HG03442 (cell line): ENCODE measurements around the gene MTUS2.

ENCODE experiments used
- ATAC-seq: cut with Tn5 transposase; IDR thresholded peaks from one replicate; pipeline ENCODE4 v1.9.1; 2021; ENCODE audit warnings: mild to moderate bottlenecking, moderate library complexity; ENCODE audit not compliant: unreplicated experiment

MTUS2 gene

DNA sequence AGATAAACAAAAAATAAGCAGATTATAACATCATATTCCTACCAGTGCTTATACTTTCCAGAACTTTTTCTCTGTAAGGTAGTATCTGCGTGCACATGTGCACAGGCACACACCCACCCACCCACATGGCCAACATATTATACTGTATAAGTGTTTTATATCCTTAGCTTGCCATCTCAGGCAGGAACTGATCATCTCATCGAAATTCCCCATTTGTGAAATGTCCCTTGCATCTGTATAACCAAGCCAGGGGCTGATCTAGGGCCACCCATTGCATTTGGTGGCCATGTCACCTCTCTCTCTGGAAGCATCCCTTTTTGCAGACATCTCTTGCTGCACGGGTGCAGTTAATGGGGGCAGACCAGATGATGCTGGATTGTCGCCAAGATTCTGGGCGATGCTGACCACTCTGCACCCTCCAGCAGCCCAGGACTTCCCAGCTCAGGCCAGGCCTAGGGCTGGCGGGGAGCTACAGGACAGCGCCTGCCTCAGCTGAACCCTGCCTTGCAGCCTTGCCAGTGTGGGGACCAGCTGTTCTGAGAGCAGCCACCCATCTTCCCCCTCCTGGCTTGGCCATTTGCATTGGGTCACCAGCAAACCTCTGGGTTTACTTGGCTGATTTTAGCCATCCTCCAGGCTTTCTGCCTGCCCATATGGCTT is 679.5 kb downstream of the MTUS2 start:
- ATAC-seq = no peak

DNA sequence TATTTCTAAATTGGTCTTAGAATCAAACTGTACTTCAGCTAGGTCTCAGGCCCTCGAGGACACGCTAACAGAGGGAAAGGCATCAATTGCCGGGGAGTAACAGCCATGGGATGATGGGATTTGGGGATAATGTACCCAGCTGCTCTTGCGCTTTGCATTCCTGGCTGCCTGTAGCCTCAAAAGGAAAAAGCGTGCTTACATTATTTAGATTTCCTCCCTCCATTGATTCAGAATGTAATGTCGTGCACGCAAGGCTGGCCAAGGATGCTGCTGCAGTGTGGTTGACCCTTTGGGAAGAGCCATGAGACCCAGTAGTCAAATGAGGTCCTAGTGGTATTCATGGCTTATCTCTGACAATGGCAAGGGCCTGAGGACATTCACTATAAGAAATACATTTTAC is 680.2 kb downstream of the MTUS2 start:
- no peak for ATAC-seq

DNA sequence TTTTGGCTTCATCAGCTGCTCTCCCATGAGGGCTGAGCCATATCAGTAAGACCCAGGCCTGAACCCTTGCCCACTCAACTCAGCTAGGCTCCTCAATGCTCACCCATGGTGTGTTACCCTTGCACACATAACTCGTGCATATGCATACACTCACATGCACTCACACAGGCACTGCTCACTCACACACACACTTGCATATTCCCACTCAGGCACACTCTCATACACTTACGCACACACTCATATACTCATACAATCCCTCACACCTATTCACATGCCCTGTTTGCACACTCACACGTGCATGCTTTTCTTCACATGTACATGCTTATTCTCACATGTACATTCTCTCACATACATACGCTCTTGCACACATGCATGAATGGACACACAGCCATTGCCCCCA is 681.5 kb downstream of the MTUS2 start:
- no peak for ATAC-seq

DNA sequence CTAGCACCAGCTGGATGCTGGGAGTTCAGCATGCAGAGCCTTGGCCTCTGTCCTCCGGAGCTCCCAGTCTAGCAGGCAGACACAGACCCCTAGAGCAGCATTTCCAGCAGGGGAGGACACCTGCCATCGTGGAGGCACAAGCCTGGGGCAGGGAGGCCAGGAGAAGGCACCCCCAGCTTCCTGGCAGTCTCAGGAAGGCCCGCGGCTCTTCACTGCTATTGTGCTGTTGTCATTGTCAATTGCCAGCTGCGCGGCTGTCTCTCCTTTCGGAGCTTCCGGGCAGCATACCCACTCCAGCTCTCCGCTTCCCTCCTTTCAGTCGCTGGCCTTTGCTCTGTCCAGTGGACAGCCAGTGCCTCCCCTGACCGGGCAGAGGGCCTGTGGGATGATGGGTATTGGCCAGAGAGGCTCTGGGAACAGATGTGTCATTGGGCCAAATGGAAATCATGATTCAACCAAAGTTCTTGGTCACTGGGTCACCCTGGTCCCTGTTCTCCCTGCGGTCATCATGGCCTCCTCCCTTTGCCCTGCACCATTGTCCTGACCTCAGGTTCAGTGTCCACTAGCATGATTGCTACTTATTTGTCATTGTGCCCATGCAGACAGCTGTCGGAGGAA is 682.4 kb downstream of the MTUS2 start:
- no peak for ATAC-seq

DNA sequence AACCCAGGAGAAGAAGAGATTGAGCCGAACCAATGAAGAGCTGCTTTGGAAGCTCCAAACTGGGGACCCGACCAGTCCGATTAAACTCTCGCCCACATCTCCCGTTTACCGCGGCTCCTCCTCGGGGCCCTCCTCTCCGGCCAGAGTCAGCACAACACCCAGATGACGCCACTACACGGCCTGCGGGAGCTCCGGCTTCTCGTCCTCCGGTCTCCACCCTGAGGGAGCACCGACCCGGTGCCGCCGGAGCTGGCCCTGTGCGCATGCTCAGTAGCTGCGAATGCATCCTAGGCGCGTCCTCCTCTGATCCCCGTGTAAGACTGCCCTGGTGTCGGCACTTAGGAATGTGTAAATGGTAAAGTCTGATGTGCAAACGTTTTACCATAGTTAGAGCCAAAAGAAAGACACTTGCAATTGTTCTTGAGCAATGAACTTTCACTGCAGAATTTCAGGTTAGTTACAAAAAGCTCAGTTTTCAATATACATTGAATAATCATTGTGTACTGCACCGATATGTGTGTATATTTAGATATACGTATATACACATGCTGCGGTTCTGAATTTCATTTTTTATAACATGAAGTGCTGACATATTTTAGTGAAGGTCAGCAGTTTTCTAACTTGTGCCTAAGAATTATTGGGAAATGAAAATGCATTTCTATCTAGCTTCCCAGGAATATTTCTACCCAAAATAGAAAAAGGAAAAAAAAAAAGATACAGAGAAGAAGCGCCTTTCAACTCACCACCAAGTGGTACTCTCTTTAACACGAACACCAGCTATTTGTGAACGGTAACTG is 683.1 kb downstream of the MTUS2 start:
- no peak for ATAC-seq

DNA sequence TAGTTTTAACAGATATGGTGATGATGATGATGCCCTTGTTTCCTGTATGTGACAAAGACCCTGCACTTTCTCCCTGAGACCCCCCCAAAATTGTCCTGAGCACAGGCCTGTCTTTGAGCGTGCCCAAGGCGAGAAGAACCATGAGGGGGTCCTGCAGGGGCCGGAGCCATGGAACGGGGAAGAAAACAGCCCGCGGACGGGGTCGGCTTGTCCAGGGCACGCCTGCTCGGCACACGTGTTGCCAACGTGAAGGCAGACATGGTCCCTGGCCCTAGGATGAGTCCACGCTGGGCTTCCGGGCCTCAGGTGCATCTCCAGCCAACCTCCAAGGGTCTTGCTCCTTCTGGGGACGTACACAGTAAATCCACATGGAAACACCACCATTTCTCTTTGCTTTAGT is 684.6 kb downstream of the MTUS2 start:
- ATAC-seq = no peak

DNA sequence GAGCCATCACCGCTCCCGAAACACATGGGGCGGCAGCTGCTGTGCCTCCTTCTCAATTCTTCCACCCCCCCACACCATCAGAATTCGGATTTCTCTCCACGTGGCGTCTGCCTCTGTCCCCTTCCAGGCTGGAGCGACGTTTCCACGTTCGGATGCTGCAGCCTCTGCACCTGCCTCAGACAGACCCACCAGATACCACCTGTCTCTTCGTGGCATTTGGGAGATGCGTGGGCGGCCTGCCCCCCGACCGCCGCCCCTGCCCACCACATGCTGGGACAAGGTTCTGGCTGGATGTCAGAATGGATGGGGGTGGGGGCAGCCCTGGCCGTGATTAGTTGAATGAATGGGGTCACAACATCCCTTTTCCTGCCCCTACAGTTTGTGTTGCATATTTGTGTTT is 685.4 kb downstream of the MTUS2 start:
- no peak for ATAC-seq

DNA sequence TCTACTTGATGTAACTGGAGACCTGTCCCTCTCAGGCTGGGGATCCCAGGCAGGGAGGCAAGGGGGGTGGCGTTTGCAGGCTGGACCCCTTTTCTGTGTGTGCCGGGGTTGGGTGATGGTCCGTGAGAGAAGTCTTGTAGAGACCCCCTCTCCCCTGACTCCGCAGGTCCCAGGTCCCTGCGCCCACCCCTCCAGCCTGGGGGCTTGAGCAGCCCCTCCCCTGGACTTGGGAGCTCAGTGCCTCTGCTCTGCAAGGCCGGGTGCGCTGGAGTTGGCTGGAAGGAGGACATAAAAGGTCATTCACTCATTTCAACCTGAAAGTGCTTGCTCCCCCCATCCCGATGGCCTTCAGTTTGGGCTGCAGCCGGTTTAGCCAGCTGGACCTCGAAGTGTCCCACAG is 685.8 kb downstream of the MTUS2 start:
- ATAC-seq = no peak

DNA sequence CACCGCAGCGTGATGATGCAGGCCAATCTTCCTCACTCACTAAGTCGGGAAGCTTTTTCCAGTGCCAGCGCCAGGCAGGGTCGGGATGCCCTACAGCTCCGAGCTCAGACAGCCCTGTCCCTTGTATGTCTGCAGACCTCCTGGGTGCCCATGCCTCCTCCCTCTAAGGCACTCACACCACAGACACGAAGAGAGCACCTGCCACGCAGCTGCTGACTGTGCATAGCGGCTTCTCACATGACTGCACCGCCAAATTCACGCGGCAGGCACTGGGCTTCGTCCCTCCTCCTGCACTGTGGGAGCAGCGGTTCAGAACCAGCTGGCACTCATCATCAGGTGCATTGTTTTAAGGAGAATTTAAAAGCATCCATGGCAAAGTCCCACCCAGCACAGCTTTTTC is 687.2 kb downstream of the MTUS2 start:
- no peak for ATAC-seq

DNA sequence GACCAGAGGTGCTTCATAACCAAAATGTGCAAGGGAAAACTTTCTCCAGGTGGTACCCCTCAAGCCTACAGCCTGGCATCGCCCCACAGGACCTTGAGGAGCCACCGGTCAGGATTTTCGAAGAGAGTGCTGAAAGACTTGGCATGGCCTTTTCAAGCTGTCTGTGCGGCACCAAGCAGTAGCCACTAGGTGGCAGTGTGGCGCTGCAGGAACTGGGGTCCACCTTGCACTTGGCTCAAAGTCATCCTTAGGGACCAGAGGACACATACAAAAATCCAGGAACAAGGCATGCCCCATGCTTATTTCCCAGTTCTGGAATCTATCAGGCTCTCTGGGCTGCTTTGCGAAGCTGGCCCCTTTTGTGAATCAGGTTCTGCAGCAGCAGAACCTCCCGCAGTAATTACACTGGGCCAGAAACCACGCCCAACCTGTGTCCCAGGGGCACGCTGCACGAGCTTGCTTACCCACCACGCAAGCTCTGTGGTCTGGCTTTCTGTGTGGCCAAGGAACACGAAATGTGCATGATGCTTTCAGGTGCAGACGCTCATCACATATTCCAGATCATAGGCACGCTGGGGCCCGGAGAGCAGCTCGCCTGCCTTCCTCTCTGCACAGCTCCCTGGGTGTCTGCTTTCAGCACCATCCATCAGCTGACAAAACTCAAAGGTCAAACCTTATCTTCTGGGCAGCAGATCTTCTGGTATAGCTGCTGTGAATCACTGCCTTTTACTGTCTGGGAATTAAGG is 688.2 kb downstream of the MTUS2 start:
- ATAC-seq = peak; percentile 68

DNA sequence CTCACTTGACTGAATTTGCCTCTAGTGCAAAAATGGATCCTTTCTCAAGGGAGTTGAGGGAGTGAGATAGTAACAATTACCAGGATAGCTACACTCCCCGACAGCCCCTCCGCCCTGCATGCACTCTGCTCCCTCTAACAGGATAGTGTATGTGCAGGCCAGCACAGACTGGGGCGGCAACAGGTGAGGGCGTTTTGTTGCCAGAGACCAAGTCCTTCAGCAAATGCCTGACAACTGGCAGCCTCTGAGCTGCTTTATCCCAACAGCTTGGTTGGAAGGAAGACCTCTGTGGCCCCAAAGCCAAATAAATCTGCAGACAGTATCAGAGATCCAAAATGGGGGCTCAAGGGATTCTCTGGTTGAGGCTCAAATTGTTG is 688.7 kb downstream of the MTUS2 start:
- no peak for ATAC-seq

DNA sequence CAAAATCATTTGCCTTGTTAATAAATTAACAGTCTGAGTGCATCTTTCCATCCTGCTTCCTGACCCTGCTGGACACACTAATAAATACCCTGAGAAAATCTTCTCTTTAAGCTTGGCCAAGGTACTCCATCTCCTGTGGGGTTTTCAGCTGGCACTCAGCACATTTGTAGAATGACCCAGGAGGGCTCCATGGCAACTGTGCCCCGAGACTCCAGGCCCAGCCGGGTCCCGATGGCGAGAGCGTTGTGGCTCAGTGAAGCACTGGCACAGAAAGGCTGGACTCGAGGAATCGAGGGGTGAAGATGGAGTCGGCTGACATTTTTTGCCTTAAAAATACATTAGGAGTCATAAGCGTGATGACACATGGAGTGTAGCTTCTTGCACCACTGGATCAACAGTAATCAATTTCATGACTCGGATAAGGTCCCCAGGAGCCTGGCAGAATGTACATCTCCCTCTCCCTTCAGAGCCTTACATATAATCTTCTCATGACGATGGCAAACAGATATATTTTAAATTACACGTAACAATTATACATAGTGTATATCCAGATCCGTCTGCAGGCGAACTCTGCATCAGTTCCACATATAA is 690.0 kb downstream of the MTUS2 start:
- no peak for ATAC-seq

DNA sequence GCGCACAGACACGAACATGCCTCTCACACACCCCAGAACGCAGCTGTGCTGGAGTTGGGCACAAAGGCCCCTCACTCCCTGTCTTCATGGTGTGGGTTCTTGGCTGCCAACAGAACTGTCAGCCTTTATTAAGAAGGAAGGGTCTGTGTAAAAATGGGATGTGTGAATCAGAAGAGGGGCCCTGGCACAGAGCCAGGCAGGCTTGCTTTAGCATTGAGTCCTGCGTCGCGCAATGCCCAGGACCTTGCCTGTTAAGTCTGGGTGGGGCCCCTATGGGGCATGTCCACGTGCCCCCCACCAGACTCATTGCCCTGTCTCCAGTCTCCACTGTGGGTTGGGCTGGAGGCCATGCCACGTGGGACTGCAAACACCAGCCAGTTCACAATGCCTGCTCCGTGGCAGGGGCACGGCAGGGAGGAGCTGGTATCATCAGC is 690.5 kb downstream of the MTUS2 start:
- no peak for ATAC-seq

DNA sequence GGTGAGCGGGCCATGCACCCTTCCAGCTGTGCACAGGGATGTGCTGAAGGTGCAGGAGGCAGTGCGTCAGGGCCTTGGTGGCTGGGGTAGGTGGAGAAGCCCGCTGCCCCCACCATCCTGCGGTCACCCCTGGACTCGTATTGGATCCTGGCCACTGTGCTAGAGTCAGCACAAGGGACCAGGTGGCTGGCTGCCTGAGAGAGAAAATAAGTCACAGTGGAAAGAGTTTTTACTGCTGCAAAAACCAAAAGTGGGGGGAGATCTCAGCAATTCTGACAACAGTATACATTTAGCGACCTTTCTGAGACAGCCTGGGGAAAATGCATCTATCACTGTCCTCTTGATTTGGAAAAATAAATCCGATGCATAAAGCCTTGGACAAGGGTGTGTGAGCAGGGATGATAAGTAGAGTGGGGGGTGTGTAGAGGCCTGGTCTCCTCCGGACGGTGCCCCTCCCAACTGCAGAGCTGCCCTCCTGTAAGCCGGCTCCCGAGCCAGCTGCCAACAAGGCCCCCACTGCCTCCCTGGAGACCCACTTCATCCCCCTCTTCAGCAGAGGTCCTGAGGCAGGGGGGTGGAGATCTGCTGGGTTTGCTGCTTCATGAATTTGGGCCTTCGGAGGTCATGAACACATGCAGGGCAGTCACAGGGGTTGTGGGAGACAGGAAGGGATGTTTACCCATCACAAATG is 691.1 kb downstream of the MTUS2 start:
- no peak for ATAC-seq

DNA sequence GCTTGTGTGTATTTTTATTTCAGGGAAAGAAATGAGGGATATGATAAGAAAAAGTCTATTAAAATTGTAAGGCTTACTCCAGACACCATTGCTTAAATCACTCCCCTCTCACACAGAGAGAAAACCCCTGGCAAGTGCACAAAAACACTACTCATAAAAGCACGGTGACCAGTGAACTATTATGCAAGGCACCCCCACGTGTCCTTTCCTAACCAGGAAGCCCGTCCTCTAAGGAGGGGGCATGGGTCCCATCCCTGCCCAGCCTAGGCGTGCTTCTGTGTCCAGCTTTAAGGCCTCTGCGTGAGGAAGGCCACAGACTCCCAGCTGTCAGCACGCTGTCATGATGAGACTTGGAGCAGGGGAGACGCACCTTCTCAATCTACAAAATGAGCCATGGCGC is 691.8 kb downstream of the MTUS2 start:
- no peak for ATAC-seq

DNA sequence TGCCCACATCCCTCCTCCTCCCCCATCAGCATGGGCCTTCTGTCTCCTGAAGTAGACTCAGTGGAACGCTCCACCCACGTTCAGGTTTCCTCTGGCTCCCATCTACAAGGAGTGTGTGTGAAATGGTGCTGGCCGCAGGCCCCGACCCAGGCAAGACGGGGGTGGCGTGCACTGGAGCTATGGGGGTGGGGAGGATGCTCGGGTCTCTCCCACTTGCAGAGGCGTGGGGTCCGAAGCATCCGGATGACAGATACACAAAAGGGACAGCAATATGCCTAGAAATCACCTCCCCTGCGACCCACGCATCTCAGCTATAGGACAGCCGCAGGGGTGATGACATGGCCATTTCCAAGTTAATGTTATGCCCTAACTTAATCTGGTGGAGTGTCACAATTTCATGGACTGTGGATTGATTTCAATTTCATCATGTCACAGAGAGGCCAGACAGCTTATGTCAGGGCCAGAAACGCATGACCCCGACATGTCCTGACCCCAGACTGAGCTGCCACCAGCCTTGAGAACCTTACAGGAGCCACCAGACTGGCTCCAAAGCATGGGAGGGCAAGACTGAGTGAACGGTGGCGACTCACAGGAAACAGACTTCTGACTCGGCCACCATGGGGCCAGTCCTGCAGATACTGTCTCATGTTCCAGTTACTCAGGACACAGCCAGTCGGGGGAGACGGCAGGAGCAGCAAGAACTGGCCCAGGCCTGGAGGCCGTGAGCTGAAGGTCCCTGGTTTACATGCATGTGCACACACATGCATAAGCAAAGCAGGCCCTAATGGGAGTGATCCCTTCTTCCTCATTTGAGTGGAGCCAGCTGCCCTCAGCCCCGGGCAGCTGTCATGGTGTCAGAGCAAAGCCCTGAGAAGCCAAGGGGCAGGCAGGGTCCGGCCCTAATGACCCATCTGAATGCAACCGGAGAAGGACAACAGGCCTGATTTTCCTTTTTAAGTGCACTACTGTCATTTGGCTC is 693.2 kb downstream of the MTUS2 start:
- ATAC-seq = no peak

DNA sequence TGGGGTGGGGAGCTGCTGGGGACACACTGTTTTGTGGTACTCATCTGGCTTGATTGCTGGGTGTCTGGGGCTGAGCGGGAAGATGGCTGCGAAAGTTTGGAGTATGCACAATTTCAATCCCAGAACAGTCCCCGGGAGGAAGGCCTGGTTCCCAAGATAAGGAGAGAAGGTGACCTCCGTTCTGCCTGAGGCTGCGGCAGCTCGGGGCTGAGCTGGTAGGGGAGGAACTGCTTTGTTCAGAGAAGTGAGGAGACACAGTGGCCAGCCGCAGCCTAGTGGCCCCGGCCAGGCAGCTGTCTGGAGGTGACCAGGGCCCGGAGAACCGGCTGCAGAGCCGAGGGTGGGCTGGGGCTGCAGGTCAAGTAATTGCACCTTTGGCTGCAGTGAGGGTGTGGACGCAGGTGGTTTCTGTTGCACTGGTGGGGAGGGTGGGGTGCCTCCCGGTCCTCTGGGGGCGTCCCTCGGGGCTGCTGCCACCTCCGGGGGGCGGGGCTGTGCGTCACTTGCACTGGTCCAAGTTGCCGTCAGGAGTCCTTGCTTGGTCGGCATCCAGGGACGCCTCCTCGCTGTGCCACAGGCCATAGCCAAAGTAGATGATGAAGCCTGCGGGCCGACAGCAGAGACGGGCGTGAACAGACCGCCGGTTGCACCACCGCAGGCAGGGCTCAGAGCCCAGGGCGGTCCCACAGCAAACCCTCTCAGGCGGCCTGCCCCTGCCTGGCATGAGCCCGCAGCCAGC is 694.0 kb downstream of the MTUS2 start:
- no peak for ATAC-seq

DNA sequence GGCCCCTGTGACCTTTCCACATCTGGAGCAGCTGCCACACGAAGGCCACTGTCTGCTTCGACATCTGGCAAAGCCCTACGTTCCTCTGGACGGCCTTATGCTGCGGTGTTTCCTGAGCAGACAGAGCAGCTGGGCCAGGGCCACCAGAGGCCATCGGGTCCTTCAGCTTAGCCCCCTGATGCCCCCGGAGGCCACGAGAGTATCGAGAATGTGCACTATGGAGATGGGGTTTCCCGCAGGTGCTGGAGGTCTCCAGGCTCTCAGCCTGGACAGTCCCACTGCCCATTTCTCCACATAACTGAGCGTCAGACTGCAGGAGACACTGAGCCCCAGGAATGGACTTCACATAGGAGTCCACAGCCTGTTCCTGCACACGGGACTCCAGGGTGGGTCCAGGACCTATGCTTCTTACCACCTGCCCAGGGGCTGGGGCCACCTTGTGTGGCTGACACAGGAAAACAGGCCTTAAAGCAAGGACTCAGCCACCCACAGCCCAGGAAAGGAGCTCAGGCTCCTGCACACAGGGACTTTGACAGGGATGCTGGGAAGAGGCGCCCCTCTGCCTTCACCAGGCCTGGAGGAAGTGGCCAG is 694.7 kb downstream of the MTUS2 start:
- no peak for ATAC-seq
